ENCODE data around the gene CCN6. TPM values are rescaled to one million over a fixed set of nuclear protein-coding genes. Genes with fewer than 3 reads are reported as not detected.

Gene CCN6
- total RNA-seq, 1 experiment from 2014 or later, result not detected

DNA sequence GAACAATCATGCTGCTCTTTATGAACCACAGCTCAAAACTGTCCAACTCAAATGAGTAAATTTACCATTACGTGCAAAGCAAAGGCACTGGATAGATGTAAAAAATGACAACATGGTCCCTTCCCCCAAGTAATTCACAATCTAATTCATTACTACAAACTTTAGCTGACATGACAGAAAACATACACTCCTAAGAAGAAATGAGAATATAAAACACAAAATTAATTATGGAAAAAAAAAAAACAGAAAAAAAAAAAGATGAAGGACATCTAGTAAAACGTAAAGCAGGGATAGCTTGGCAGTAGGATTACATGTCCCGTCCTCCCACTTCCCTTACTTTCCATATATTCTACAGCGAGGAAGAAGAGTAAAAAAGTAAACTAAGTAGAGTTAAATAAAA is 27.7 kb downstream of the CCN6 start:
- ChIA-PET POLR2A (no interaction called here), RAD21 (ENCODE audit: low non-redundant PET in 1 of 2, low total read pairs in 2 of 2, uncharacterized antibody in 2 of 2, unreplicated experiment in 2 of 2) (no interaction called here), CTCF (interaction anchor here (1.3 kb wide), 1 partner anchor 81 kb away, joined by 3 read pairs; no protein-coding TSS in a partner anchor)
- no peak for TF ChIP-seq SP1 (IDR thresholded peaks at IDR 0.05; ENCODE audit: low read depth)
- no peak for TF ChIP-seq SRF (IDR thresholded peaks at IDR 0.05; ENCODE audit: low read depth)
- TF ChIP-seq, protein P1, sequence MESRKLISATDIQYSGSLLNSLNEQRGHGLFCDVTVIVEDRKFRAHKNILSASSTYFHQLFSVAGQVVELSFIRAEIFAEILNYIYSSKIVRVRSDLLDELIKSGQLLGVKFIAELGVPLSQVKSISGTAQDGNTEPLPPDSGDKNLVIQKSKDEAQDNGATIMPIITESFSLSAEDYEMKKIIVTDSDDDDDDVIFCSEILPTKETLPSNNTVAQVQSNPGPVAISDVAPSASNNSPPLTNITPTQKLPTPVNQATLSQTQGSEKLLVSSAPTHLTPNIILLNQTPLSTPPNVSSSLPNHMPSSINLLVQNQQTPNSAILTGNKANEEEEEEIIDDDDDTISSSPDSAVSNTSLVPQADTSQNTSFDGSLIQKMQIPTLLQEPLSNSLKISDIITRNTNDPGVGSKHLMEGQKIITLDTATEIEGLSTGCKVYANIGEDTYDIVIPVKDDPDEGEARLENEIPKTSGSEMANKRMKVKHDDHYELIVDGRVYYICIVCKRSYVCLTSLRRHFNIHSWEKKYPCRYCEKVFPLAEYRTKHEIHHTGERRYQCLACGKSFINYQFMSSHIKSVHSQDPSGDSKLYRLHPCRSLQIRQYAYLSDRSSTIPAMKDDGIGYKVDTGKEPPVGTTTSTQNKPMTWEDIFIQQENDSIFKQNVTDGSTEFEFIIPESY (IDR thresholded peaks at IDR 0.05; ENCODE audit: extremely low read depth, insufficient replicate concordance, low read length), result no peak
- TF ChIP-seq, protein P2, sequence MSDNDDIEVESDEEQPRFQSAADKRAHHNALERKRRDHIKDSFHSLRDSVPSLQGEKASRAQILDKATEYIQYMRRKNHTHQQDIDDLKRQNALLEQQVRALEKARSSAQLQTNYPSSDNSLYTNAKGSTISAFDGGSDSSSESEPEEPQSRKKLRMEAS (IDR thresholded peaks at IDR 0.05), result no peak
- no peak for TF ChIP-seq ZFX (IDR thresholded peaks at IDR 0.05)
- H3K79me2 ChIP-seq (ENCODE audit: insufficient read depth, low read length), result no peaks in the 10 kb centered on the region; the same call in none of the 2 replicates
- H3K4me2 ChIP-seq (ENCODE audit: low read length), result no peak overlapping the region
- H3K27ac ChIP-seq (ENCODE audit: low read depth, low read length), result no peak overlapping the region
- no peaks in the 10 kb centered on the region for H3K9me2 ChIP-seq (ENCODE audit: insufficient read depth)
- no peak overlapping the region for H3K4me3 ChIP-seq (replicated peaks in 1 of 2; ENCODE audit: low read depth in 1 of 2, low read length in 2 of 2)
- intact Hi-C loops (cut with micrococcal nuclease), result no loop called here
- H3K4me1 ChIP-seq (ENCODE audit: control insufficient read depth in 1 of 2, insufficient read depth in 2 of 2, low read length in 2 of 2), result peaks cover 2 to 4% of the 10 kb centered on the region in 2 experiments; a peak in 2 of 4 replicates
- H3K27me3 ChIP-seq (ENCODE audit: insufficient read depth, low read length), result no peaks in the 10 kb centered on the region
- no peaks in the 10 kb centered on the region for H4K20me1 ChIP-seq (ENCODE audit: insufficient read depth)
- H3K9me3 ChIP-seq (ENCODE audit: control insufficient read depth in 1 of 2, insufficient read depth in 1 of 2, low read depth in 1 of 2, low read length in 2 of 2), result no peaks in the 10 kb centered on the region
- H2AFZ ChIP-seq (ENCODE audit: low read depth, low read length, poor library complexity, severe bottlenecking), result no peak overlapping the region
- H3K36me3 ChIP-seq (ENCODE audit: control insufficient read depth in 1 of 2, insufficient read depth in 2 of 2, low read length in 2 of 2), result peaks cover 9% of the 10 kb centered on the region in 2 experiments; a peak in 2 of 4 replicates
- ATAC-seq (no peak), DNase-seq (ENCODE audit: low read depth, low spot score) (no peak)
- no TSS peak for BruUV-seq (replicated peaks)
- H3K9ac ChIP-seq (ENCODE audit: low read length), result no peak overlapping the region

DNA sequence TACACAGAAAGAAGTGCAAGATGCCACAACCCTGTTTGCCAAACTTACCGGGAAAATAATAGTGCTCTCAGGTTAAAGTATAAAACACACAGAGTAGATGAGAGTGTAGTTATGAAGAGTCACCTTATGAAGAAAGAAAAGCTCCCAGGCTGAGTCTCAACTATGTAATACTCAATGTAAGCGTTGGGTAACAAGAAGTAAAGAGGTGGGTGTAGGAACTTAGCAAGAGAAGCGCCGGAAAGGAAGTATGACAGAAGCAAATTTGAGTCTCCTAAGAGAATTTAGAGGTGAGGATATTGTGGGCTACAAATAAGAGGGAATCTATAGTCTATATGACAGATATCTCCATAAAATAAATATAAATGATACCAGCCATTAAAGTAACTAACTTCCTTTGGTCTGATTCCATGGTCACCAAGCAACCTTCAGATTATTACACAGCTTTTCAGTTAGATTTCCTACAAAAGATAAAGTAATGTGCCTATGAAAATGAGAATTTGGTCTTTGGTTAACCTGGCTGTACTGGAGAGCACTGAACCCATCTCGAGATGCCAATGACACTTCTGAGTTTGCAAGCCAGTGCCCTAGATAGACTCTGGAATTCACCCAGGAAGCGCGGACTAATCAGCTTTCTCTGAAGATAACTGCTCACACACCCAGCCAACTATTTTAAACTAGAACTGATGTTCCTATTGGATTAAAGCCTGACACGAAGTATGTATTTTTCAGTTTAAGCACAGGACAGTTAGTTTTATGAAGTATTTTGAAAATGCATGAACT is 31.6 kb downstream of the CCN6 start:
- DNase-seq (ENCODE audit: low read depth, low spot score), result no peak
- POLR2A ChIA-PET, result no interaction called here
- TF ChIP-seq SRF (IDR thresholded peaks at IDR 0.05; ENCODE audit: low read depth) (no peak), EZH2 (IDR thresholded peaks at IDR 0.05) (no peak), EZH2phosphoT487 (IDR thresholded peaks at IDR 0.05; ENCODE audit: borderline replicate concordance) (no peak), YY1 (IDR thresholded peaks at IDR 0.05; ENCODE audit: extremely low read depth, insufficient replicate concordance, low read depth, low read length) (no peak), FOSL1 (IDR thresholded peaks at IDR 0.05; ENCODE audit: low read depth) (no peak), CBX3 (IDR thresholded peaks at IDR 0.05; ENCODE audit: low read depth) (no peak)
- TF ChIP-seq, protein P3, sequence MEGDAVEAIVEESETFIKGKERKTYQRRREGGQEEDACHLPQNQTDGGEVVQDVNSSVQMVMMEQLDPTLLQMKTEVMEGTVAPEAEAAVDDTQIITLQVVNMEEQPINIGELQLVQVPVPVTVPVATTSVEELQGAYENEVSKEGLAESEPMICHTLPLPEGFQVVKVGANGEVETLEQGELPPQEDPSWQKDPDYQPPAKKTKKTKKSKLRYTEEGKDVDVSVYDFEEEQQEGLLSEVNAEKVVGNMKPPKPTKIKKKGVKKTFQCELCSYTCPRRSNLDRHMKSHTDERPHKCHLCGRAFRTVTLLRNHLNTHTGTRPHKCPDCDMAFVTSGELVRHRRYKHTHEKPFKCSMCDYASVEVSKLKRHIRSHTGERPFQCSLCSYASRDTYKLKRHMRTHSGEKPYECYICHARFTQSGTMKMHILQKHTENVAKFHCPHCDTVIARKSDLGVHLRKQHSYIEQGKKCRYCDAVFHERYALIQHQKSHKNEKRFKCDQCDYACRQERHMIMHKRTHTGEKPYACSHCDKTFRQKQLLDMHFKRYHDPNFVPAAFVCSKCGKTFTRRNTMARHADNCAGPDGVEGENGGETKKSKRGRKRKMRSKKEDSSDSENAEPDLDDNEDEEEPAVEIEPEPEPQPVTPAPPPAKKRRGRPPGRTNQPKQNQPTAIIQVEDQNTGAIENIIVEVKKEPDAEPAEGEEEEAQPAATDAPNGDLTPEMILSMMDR (IDR thresholded peaks at IDR 0.05 in 2 of 3, conservative IDR thresholded peaks at IDR 0.05 in 1 of 3; ENCODE audit: borderline replicate concordance in 1 of 3, insufficient read depth in 1 of 3, low read depth in 2 of 3, low read length in 2 of 3), result no peak
- TF ChIP-seq, protein P1 (IDR thresholded peaks at IDR 0.05; ENCODE audit: extremely low read depth, insufficient replicate concordance, low read length), result no peak

More for the DNA sequence above, 31.6 kb downstream of the CCN6 start:
- peaks cover 6 to 7% of the 10 kb centered on the region in 2 experiments; a peak in 2 of 4 replicates for H3K36me3 ChIP-seq (ENCODE audit: control insufficient read depth in 1 of 2, insufficient read depth in 2 of 2, low read length in 2 of 2)
- no peak overlapping the region for H2AFZ ChIP-seq (ENCODE audit: low read depth, low read length, poor library complexity, severe bottlenecking)
- H3K79me2 ChIP-seq (ENCODE audit: insufficient read depth, low read length), result no peaks in the 10 kb centered on the region; the same call in none of the 2 replicates
- RAD21 ChIA-PET (ENCODE audit: low non-redundant PET in 1 of 2, low total read pairs in 2 of 2, uncharacterized antibody in 2 of 2, unreplicated experiment in 2 of 2), result no interaction called here
- H3K9me3 ChIP-seq (ENCODE audit: control insufficient read depth in 1 of 2, insufficient read depth in 1 of 2, low read depth in 1 of 2, low read length in 2 of 2), result no peaks in the 10 kb centered on the region
- no peaks in the 10 kb centered on the region for H4K20me1 ChIP-seq (ENCODE audit: insufficient read depth)
- ATAC-seq, result no peak
- peaks cover 2 to 9% of the 10 kb centered on the region in 2 experiments; a peak in 3 of 4 replicates for H3K4me1 ChIP-seq (ENCODE audit: control insufficient read depth in 1 of 2, insufficient read depth in 2 of 2, low read length in 2 of 2)
- intact Hi-C loops (cut with micrococcal nuclease), result loop anchor here (1.0 kb wide), 1 partner anchor 78 kb away; no protein-coding TSS in a partner anchor
- no peaks in the 10 kb centered on the region for H3K9me2 ChIP-seq (ENCODE audit: insufficient read depth)
- no peak overlapping the region for H3K27ac ChIP-seq (ENCODE audit: low read depth, low read length)
- H3K4me2 ChIP-seq (ENCODE audit: low read length), result peak overlapping the region; percentile 79; the same call in 1 of the 2 replicates
- no peak overlapping the region for H3K9ac ChIP-seq (ENCODE audit: low read length)
- H3K27me3 ChIP-seq (ENCODE audit: insufficient read depth, low read length), result no peaks in the 10 kb centered on the region
- CTCF ChIA-PET, result interaction anchor here (1.4 to 2.2 kb wide), 2 partner anchors 14 to 78 kb away, joined by 3 to 10 read pairs; no protein-coding TSS in a partner anchor
- no peak overlapping the region for H3K4me3 ChIP-seq (replicated peaks in 1 of 2; ENCODE audit: low read depth in 1 of 2, low read length in 2 of 2)
- BruUV-seq (replicated peaks), result no TSS peak

Data from HCT116 (cell line).